H54 (cell line): Measurements from ENCODE around the gene ONECUT2.

Experiments
- DNase-seq: peaks from one replicate; pipeline ENCODE4 v3.0.0; 2011; ENCODE audit warnings: low spot score, mixed read lengths; ENCODE audit not compliant: insufficient read length
- FAIRE-seq: peaks from 3 replicates; lab custom pipeline; 2011; peaks lifted over from hg19 to GRCh38; lab: Jason Lieb, UNC
- POLR2A ChIP-seq: IDR thresholded peaks from 2 replicates; pipeline ENCODE4 v1.6.1; 2011; ENCODE audit warnings: low read depth, mild to moderate bottlenecking, low read length

The ONECUT2 gene

DNA sequence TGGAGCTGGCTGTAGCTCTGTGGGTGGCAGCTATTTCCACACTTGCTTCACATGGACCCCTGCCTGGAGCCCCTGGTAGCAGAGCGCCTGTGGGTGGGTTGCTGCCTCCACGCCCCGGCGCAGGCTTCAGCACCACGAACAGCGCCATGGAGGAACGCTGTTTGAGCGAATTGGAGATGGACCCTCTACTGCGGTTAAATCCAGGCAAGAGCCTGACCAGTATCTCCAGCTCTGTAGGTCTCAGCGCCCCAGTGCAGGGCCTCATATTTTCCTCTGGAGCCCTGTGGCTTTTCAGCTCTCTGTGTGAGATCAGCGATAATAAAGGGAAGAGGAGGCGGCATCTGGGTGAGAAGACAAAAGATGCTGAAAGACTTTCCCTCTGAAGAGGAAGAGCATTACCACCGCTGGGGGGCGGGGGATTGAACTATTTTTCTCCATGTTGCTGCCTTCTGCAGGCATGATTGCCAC lies 12.0 kb downstream of the ONECUT2 start:
- DNase-seq (no peak), FAIRE-seq (no peak)
- TF ChIP-seq POLR2A: no peak

DNA sequence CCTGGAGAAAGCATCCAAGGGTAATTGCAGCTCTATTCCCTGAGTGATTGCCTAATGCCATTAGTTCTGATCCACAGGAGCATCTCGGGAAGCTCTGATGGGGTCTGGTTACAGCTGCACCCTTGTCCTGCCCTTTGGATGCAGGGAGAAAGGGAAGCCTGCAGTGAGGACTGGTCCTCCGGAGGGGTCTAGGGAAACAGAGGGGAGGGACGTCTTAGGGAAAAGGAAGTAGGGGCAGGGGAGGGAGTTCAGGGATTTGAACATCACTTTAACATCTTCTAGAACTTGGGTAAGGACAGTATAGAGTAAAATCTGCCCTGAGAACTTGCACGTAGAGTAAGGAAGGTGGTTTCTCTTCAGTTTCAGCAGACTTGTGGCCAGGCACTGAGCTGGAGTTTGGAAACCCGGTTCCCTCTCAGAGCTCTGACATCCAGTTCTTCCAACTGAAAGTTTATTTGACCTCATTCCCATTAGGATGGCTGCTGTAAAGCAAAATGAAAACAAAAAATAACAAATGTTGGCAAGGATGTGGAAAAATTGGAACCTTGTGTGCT lies 20.5 kb downstream of the ONECUT2 start:
- FAIRE-seq (no peak), DNase-seq (no peak)
- TF ChIP-seq POLR2A: no peak

DNA sequence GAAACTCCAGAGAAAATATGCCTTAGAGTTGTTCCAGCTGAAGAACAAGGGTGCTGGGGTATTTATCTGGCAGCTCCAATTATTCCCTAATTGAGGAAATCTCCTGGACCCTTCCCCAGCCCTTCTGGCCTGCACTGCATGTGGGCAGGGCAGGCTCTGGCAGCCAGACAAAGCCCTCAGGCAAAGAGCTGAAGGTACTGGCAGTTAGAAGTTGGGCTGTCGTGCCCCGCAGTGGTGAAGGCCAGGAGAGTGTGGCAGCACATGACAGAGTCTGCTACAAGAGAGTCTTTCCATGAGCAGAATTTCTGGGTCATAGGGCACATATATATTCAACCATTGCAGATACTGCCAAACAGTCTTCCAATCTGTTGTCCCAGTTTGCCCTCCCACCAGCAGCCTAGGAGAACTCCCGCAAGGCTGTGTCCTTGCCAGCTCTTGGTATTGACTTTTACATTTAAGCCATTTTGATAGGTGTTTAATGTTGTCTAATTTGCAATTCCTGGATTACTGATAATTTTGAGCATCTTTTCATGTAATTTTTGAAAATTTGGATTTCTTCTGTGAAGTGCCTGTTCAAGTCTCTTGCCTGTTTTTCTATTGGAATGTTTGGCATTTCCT lies 26.6 kb downstream of the ONECUT2 start:
- DNase-seq (no peak), FAIRE-seq (no peak)
- no peak for TF ChIP-seq POLR2A

DNA sequence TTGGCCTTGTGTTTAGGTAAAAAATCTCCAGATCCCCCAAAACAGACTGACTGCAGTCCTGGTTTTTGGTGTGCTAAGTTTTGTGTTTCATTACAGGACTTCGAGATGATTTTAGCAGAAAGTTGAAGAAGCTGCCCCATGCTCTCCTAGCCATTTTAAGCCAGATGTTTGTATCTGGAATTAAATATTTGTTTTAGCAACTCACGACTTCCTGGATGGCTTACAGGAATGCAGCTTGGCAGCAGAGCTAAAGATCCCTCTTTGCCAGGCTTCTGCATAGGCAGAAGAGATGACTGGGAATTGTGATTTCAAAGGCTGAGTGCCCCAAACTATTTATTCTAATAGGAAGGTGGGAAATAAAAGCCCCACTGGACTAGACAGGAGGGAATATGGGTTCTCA lies 31.1 kb downstream of the ONECUT2 start:
- TF ChIP-seq POLR2A: no peak
- DNase-seq: no peak
- FAIRE-seq: no peak

DNA sequence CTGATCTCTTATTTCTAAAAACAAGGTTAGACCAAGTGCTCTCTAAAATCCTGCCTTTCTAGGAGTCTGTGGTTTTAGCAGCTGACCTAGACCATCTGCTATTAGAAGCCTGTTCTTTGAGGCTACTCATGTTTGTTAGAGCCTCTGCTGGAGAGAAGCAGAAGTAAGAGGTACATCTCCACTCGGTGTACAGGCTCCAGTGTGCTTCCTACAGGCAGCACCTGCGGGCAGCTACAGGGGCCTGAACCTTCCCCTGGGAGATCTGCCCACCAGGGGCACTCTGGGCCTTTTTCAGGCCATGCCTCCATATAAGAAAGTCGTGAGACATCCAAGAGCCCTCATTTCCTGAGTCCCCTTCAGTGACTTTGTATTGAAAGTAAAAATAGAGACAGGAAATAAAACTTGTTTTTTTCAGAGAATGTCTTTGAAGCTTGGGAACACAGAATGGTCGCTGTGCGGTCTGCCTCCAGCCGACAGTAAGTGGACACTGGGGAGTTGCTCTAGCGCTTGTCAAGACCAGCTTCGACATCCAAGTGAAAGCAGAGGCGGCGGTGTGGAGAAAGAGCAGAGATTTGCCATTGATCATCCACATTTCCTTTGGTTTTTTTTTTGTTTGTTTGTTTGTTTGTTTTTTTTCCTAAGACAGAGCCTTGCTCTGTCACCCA lies 31.7 kb downstream of the ONECUT2 start:
- TF ChIP-seq POLR2A: no peak
- FAIRE-seq (no peak), DNase-seq (no peak)

DNA sequence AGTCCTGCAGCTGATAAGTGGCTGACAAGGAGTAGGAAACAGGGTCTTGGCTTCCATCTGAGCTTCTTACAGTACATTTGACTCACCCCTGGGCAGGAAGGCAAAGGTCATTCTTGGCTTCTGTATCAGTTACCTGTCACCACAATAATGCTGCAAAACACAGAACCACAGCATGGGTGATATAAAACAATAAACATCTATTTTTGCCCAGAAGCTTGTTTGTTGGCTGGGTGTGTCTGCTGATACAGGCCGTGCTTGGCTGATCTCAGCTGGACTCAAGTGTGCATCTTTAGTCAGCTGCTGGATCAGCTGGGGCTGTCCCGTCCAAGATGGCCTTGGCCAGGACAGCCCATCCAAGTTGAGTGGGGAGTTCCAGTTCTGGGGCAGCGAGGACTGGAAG lies 34.7 kb downstream of the ONECUT2 start:
- FAIRE-seq (no peak), DNase-seq (no peak)
- no peak for TF ChIP-seq POLR2A

DNA sequence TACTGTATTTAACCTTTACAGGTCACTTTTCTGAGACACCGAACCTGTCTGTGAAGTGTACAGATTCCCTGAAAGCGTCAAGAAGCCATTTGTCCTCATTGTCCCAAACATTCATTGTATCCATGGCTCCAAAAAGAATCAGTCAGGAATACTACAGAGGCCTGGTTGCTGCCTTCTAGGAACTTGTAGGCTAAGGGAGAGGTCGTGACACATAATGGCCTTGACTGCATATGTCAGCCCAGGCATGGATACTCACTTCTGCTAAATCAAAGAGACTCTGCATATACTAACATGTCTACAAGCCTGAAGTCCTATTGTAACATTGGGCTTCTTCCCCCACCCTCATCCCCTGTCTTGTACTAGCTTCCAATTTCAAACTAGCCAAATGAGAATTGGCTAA lies 40.2 kb downstream of the ONECUT2 start:
- no peak for TF ChIP-seq POLR2A
- FAIRE-seq (no peak), DNase-seq (no peak)

DNA sequence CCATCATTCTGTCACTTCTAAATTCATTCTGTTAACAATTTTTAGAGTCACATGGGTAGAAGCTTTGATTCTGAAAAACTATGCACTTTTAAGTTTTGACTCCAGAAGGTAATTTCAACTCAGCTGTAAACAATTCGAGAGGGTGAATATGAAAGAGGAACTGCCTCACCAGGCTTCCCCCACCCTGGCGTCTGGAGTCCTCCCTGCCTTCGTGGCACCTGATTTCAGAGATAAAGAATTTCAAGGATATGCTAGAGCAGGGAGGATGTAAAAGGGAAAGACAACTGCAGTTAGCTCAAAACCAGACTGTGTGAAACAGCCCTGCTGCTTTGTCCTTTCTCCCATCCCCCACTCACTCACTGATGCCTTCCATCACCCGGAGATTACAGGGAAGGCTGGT lies 40.7 kb downstream of the ONECUT2 start:
- no peak for TF ChIP-seq POLR2A
- FAIRE-seq (no peak), DNase-seq (no peak)

DNA sequence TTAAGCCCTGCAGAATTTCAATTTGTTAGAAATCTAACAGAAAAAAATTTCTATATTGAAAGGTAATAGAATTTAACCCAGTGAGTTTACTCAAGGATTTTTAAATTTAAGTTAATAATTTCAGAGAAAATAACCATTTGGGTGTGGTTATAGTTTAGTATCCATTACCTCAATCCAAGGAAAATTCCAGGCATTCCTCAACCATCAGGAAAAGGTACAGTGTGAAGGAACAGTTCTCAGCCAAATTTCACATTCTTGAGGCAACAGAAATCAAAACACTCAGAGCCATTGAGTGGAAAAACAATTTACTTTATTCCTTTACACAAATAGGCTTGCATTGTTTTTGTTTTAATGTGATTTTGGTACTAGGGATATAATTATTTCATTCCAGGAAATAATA lies 45.6 kb downstream of the ONECUT2 start:
- TF ChIP-seq POLR2A: no peak
- DNase-seq (no peak), FAIRE-seq (no peak)

DNA sequence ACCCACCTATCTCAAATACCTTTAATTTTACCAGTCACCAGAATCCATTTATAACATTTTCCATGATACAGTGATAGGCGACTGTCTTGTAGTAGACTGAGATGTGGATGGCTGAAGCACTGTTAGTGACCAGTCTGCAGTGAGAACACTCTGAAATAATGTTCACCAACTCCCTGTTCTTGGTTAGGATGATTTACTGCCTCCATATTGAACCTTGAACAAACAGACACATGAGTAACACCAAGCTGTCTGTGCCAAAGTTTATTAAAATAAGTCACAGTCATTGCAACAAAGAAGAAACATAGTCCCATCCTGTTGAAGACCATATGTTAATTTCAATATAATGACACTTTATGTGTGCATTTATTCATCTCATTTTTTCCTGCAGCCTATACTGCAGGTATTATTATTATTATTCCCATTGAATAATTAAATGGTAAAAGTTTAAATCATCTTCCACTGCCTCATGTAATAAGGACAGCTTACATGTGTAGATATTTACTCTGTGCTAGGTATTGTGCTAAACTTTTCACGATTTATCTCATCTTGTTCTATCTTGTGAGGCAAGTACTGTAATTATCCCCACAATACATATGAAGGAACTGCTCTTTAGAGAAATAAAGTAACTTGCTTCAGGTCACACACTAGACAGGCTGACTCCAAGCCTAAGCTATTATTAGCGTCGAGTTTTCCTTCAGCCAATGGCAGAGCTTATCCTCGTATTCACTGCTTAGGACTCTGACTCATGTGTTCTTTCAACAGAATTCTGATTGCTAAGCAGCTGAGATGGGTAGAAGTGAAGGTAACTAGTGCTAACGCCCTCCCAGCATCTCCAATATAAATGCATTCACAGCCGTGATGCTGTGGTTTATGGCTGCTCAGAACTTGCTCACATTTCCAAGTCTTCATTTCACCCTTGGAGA lies 62.5 kb downstream of the ONECUT2 start:
- DNase-seq (peak; percentile 9), FAIRE-seq (no peak)
- no peak for TF ChIP-seq POLR2A

DNA sequence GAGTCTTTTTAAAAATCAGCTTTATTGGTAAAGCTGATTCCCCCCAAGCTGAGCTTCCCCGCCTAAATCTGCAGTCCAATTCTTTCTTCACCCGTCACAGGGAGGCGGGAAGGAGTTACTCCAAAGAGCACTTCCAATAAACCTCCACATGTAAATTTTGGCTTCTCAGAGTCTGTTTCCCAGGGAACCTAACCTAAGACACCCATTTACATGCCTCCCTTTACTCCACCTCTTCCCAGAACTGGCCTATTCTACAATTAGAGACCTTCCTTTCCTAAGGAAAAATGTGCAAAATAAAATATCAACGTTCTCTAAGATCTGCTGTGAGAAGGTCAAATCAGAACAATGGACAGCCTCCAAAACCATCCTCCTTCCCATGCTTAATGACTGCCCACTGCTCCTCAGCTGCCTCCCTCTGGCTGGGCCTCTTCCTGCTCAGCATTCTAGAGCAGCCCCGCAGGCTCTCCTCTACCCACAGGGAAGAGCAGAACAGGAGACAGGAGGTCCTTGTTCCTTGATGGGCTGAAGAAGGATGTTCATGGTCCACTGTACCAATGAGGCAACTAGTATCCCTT lies 63.6 kb downstream of the ONECUT2 start:
- DNase-seq: no peak
- TF ChIP-seq POLR2A: no peak
- FAIRE-seq: no peak

DNA sequence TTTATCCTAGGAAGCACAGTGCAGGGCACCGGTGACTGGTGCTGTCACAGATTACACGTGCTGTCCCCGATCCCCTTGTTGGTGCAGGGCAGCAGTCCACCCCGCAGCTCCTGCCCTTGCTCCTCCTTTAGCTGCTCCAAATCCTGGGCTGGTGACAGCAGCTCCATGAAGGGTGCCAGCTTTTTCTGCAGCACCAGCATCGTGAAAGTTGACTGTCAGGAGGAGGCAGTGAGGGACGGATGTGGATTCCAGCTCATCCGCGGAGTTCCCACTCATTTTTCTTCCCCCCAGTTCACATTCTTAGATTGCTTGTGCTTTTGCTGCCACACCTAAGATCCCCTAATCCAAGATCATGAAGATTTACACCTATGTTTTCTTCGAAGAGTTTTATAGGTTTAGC lies 67.5 kb downstream of the ONECUT2 start:
- DNase-seq (no peak), FAIRE-seq (no peak)
- no peak for TF ChIP-seq POLR2A

DNA sequence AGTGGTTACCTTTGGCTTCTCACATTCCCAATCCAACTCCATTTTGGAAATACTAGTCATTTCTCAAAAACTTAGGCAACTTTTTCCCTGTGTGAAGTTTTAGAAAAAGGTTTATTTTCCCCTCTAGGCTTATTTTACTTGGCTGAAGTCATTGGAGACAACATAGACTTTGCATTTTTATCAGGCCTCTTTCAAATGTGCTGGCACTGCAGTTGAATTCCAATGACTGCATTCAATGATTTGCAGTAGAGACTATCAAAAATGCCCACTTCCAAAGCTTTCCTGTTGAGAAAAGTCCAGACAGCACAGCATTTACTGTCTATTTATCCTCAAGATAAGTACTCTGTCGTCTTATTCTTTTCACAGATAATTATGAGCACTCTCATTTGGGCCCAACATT lies 70.1 kb downstream of the ONECUT2 start:
- FAIRE-seq (no peak), DNase-seq (no peak)
- no peak for TF ChIP-seq POLR2A

DNA sequence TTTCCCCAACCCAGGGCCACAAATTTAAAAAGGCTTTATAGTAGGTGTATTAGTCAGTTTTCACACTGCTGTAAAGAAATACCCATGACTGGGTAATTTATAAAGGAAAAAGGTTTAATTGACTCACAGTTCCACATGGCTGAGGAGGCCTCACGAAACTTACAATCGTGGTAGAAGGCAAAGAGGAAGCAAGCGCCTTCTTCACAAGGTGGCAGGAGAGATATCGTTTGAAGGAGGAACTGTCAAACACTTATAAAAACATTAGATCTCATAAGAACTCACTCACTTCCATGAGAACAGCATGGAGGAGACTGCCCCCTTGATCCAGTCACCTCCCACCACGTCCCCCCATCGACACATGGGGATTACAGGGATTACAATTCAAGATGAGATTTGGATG lies 80.9 kb downstream of the ONECUT2 start:
- FAIRE-seq: no peak
- no peak for TF ChIP-seq POLR2A

DNA sequence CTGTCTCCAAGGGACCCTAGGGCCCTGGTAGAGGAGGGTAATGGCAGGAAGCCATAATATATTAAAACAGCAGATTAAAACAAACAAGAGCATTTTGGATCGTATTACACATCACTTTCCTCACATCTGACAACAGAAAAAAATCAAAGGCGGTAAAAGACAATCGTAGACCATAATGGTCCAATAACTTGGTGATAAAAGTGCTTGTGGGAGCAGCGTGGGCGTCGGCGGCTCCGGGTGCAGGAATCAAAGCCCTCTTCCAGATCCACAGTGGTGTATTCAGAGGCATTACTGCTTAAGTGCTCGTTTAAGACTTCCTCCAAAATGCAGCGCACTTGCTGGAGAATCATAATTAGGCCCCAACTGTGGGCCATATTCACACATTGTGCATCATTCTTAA lies 83.4 kb downstream of the ONECUT2 start:
- DNase-seq (no peak), FAIRE-seq (no peak)
- no peak for TF ChIP-seq POLR2A

More for the DNA sequence above, 80.9 kb downstream of the ONECUT2 start:
- no peak for DNase-seq
